Suppressor macrophage (primary cell): ENCODE measurements around the gene ZNF708.
"Not testable (repeated sequence)": the region's sequence is repeated elsewhere in the genome, so short reads cannot be mapped to it uniquely, and the experiment has no call there.

Source experiments
- DNase-seq, 4 experiments: peaks; one replicate each; pipeline ENCODE4 v3.0.0-alpha.2; 2020 to 2022

Gene ZNF708

DNA sequence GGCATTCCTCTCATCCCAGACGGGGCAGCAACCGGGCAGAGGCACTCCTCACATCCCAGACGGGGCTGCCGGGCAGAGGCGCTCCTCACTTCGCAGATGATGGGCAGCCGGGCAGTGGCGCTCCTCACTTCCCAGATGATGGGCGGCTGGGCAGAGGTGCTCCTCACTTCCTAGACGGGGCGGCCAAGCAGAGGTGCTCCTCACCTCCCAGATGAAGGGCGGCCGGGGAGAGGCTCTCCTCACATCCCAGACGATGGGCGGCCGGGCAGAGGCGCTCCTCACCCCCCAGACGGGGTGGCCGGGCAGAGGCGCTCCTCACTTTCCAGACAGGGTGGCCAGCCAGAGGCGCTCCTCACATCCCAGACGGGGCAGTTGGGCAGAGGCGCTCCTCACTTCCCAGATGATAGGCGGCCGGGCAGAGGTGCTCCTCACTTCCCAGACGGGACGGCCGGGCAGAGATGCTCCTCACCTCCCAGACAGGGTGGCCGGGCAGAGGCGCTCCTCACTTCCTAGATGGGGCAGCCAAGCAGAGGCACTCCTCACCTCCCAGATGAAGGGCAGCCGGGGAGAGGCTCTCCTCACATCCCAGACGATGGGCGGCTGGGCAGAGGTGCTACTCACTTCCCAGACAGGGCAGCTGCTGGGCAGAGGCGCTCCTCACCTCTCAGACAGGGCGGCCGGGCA is 68.9 kb downstream of the ZNF708 start:
- no peak for DNase-seq

DNA sequence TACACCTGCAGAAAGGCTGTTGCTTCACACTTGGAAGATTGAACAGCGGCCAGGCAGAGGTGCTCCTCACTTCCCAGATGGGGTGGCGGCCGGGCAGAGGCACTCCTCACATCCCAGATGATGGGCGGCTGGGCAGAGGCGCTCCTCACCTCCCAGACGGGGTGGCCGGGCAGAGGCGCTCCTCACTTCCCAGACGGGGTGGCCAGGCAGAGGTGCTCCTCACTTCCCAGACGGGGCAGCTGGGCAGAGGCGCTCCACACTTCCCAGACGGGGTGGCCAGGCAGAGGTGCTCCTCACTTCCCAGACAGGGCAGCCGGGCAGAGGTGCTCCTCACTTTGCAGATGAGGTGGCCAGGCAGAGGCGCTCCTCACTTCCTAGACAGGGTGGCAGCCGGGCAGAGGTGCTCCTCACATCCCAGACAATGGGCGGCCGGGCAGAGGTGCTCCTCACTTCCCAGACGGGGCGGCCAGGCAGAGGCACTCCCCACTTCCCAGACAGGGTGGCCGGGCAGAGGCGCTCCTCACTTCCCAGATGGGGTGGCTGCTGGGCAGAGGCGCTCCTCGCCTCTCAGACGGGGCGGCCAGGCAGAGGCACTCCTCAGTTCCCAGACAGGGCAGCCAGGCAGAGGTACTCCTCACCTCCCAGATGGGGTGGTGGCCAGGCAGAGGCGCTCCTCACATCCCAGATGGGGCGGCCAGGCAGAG is 69.6 kb downstream of the ZNF708 start:
- DNase-seq: not testable (repeated sequence)

DNA sequence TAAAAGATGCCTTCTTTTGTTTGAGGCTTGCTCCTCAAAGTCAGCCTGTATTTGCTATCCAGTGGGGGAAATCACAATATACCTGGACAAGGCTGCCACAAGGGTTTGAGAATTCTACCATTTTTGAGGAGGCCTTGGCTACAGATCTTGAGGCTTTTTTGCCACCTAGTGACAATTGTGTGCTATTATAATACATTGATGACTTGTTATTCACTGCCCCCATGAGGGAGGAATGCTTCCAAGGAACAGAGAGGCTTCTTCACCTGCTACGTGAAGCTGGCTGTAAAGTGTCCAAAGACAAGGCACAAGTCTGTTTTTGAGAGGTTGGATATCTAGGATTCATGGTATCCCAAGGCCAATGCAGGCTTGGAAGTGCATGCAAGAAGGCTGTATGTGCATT is 72.5 kb downstream of the ZNF708 start:
- no peak for DNase-seq
